Neural progenitor cell (in vitro differentiated cells): ENCODE measurements around the gene SHPK. TPM values are rescaled to one million over a fixed set of nuclear protein-coding genes. Genes with fewer than 3 reads are reported as not detected.

Experiments
- DNase-seq: peaks from one replicate; pipeline ENCODE4 v3.0.0-alpha.2; 2016; ENCODE audit warnings: low spot score
- H2AFZ ChIP-seq: fragments of 200-600 bp; sonication (generic); replicated peaks from 2 replicates; pipeline ENCODE4 v1.6.1; 2016; ENCODE audit warnings: antibody characterized with exemption
- H3F3A ChIP-seq: fragments of 200-600 bp; sonication (generic); 2 replicates; pipeline ENCODE4 v1.6.1; 2016; ENCODE audit warnings: antibody characterized with exemption, low read depth
- H3K27ac ChIP-seq: fragments of 200-600 bp; sonication (generic); 2 replicates; pipeline ENCODE4 v1.5.1; 2016; ENCODE audit warnings: mild to moderate bottlenecking
- H3K27me3 ChIP-seq: fragments of 200-600 bp; sonication (generic); 2 replicates; pipeline ENCODE4 v1.6.1; 2016; ENCODE audit warnings: mild to moderate bottlenecking, moderate library complexity
- H3K36me3 ChIP-seq: fragments of 200-600 bp; sonication (generic); 2 replicates; pipeline ENCODE4 v1.5.1; 2016
- H3K4me1 ChIP-seq: fragments of 200-600 bp; sonication (generic); 2 replicates; pipeline ENCODE4 v1.6.1; 2016; ENCODE audit warnings: mixed run types
- H3K4me2 ChIP-seq: fragments of 200-600 bp; sonication (generic); 2 replicates; pipeline ENCODE4 v1.6.1; 2016
- H3K4me3 ChIP-seq: fragments of 200-600 bp; sonication (generic); 2 replicates; pipeline ENCODE4 v1.5.1; 2016
- H3K79me2 ChIP-seq: fragments of 200-600 bp; sonication (generic); 2 replicates; pipeline ENCODE4 v1.6.1; 2016; ENCODE audit warnings: low read depth
- H3K9ac ChIP-seq: fragments of 200-600 bp; sonication (generic); 2 replicates; pipeline ENCODE4 v1.6.1; 2016
- H3K9me3 ChIP-seq: fragments of 200-600 bp; sonication (generic); 2 replicates; pipeline ENCODE4 v1.5.1; 2016; ENCODE audit warnings: low read depth
- H4K20me1 ChIP-seq: fragments of 200-600 bp; sonication (generic); 2 replicates; pipeline ENCODE4 v1.6.1; 2016; ENCODE audit warnings: low read depth
- H3K27ac Mint-ChIP-seq: 3 replicates; pipeline ENCODE4 v1.8.0; 2021; ENCODE audit warnings: mixed read lengths
- H3K27me3 Mint-ChIP-seq: 2 replicates; pipeline ENCODE4 v1.8.0; 2022; ENCODE audit warnings: low read depth, mild to moderate bottlenecking, inconsistent platforms, moderate library complexity, mixed read lengths; ENCODE audit not compliant: insufficient read depth
- H3K36me3 Mint-ChIP-seq: 3 replicates; pipeline ENCODE4 v1.8.0; 2021; ENCODE audit warnings: mixed read lengths
- H3K4me1 Mint-ChIP-seq: 3 replicates; pipeline ENCODE4 v1.8.0; 2021; ENCODE audit warnings: mixed read lengths
- H3K4me3 Mint-ChIP-seq: 3 replicates; pipeline ENCODE4 v1.8.0; 2021; ENCODE audit warnings: mild to moderate bottlenecking, moderate library complexity, mixed read lengths
- H3K9me3 Mint-ChIP-seq: 3 replicates; pipeline ENCODE4 v1.8.0; 2020; ENCODE audit warnings: mixed read lengths
- CTCF ChIP-seq: fragments of 200-600 bp; sonication (generic); IDR thresholded peaks from 2 replicates; pipeline ENCODE4 v1.5.1; 2017; ENCODE audit warnings: antibody characterized with exemption, mild to moderate bottlenecking
- EZH2 ChIP-seq: fragments of 200-600 bp; sonication (generic); IDR thresholded peaks from 2 replicates; pipeline ENCODE4 v1.6.1; 2017; ENCODE audit warnings: antibody characterized with exemption, mild to moderate bottlenecking, moderate library complexity
- EZH2phosphoT487 ChIP-seq: fragments of 200-600 bp; sonication (generic); IDR thresholded peaks from 2 replicates; pipeline ENCODE4 v1.6.1; 2017; ENCODE audit warnings: antibody characterized with exemption
- total RNA-seq: library from RNA; depleted of rRNA; stranded (reverse); fragments of >200 nt; gene quantifications from 2 replicates; pipeline ENCODE4 v1.2.3, GENCODE V29; 2015; ENCODE audit warnings: low replicate concordance

The SHPK gene
- total RNA-seq, 1 donor from 2014 or later = 23.4 TPM

DNA sequence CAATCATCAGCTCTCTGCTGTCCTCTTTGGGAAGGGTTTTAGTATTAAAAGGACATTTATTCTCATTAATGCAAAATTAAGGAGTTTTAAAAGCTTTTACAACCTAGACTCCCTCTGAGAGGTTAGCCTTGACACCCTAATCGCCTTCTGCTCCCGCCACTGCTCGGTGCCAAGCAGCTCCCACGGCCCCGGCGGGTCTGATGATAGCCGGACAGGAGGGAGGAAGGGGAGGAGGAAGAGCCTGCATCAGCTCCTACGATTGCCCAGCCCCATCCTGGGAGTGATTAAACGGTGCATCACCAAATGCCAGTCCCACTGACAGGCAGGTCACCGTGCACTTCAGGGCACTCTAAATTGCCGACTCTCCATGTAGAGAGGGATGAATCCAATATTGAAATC, 8.3 kb downstream of the SHPK start:
- no peak overlapping the region for H3K27ac Mint-ChIP-seq
- no peaks in the 10 kb centered on the region for H3K4me1 ChIP-seq
- peaks cover 30% of the 10 kb centered on the region for H3K36me3 Mint-ChIP-seq

DNA sequence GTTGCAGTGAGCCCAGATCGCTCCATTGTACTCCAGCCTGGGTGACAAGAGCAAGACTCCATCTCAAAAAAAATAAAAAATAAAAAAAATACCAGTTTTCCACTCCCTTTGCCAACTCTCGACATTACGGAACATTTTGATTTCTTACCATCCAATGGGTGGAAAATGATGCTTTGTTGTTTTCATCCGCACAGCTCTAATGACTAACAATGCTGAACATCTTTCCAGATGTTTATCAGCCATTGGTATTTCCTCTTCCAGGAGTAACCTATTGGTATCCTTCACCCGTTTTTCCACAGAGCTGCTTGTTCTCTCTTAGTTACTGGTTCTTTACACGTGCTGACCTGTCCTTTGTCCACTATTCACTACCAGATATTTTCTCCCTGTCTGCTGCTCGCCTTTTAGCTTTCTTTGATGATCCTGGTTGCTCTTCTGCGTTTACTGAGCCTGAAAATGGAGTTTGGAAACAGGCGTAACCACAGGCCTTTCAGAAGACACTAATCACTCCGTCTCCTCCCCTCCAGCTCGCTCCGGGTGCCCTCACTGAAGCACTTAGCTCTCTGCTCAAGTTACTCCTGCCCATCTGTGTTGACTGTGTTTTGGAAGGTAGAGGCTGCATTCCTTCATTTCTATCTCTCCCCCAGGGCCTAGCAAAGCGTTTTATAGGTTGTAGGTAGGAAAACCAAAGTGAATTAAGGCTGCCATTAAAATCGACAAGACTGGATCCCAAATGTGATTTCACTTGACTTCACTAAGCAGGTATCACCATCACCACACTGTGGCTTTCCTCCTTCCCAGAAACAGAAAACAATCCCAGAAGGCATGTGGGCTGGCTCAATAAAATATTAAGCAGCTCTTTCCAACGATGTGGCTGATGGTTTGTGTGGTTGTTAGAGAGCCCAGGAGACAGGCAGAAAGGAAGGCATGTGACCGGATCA, 8.9 kb downstream of the SHPK start:
- no peaks in the 10 kb centered on the region for H3K4me1 ChIP-seq
- H3K9me3 ChIP-seq = no peaks in the 10 kb centered on the region
- Mint-ChIP-seq H3K4me3 (no peak overlapping the region), H3K9me3 (no peaks in the 10 kb centered on the region), H3K27me3 (no peaks in the 10 kb centered on the region), H3K27ac (no peak overlapping the region), H3K36me3 (peaks cover 26% of the 10 kb centered on the region), H3K4me1 (no peaks in the 10 kb centered on the region)
- TF ChIP-seq CTCF (no peak), EZH2 (no peak), EZH2phosphoT487 (no peak)
- no peaks in the 10 kb centered on the region for H3K27me3 ChIP-seq
- no peaks in the 10 kb centered on the region for H3K36me3 ChIP-seq
- no peaks in the 10 kb centered on the region for H4K20me1 ChIP-seq
- no peaks in the 10 kb centered on the region for H3F3A ChIP-seq
- H3K9ac ChIP-seq = no peak overlapping the region
- DNase-seq = no peak
- H3K4me3 ChIP-seq = no peak overlapping the region
- no peak overlapping the region for H2AFZ ChIP-seq
- H3K27ac ChIP-seq = no peak overlapping the region
- H3K4me2 ChIP-seq = no peak overlapping the region
- H3K79me2 ChIP-seq = peaks cover 6% of the 10 kb centered on the region

More for the DNA sequence above, 8.3 kb downstream of the SHPK start:
- Histone ChIP-seq H3K4me3 (no peak overlapping the region), H3F3A (no peaks in the 10 kb centered on the region), H3K79me2 (peaks cover 12% of the 10 kb centered on the region), H3K9me3 (no peaks in the 10 kb centered on the region), H3K9ac (no peak overlapping the region), H3K36me3 (no peaks in the 10 kb centered on the region), H4K20me1 (no peaks in the 10 kb centered on the region), H3K4me2 (no peak overlapping the region), H3K27me3 (no peaks in the 10 kb centered on the region), H2AFZ (no peak overlapping the region), H3K27ac (no peak overlapping the region)
- no peak for TF ChIP-seq EZH2
- TF ChIP-seq EZH2phosphoT487 = no peak
- no peaks in the 10 kb centered on the region for H3K9me3 Mint-ChIP-seq
- H3K27me3 Mint-ChIP-seq = no peaks in the 10 kb centered on the region
- no peak overlapping the region for H3K4me3 Mint-ChIP-seq
- no peak for DNase-seq
- H3K4me1 Mint-ChIP-seq = peaks cover 5% of the 10 kb centered on the region

DNA sequence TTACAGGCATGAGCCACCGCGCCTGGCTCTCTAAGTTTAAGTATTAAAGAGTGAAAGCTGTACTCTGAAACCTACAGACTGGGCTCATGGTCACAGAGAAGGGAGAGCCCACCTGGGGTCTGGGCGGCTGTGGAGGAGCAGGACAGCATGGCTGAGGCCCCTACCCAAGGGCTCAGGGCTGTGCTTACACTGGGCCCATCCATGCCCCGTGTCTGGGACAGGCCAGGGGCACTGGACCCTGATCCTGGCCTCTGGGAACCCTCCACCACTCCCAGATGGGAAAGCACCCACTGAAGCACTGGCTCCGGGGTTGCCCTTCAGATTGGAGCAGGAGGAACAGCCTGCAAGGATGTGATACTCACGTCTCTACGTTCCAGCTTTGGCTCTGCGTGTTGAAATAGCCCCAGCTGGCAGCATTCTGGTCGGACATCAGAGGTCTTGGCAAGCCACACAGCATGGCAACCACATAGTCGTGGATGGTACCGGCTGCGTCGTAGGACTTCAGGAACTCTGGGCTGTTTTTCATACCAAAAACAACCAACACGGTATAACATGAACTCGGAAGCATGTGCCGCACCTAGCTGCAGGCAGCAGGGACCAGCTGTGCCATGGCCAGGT, 13.0 kb downstream of the SHPK start:
- Histone ChIP-seq H3K27me3 (no peaks in the 10 kb centered on the region), H3K27ac (no peak overlapping the region), H3K9ac (no peak overlapping the region), H3K36me3 (no peaks in the 10 kb centered on the region), H3K4me2 (no peak overlapping the region), H2AFZ (no peak overlapping the region), H3K79me2 (no peaks in the 10 kb centered on the region), H3F3A (no peaks in the 10 kb centered on the region), H4K20me1 (no peaks in the 10 kb centered on the region), H3K9me3 (no peaks in the 10 kb centered on the region), H3K4me1 (no peaks in the 10 kb centered on the region), H3K4me3 (no peak overlapping the region)
- Mint-ChIP-seq H3K4me3 (no peak overlapping the region), H3K27me3 (no peaks in the 10 kb centered on the region), H3K9me3 (no peaks in the 10 kb centered on the region), H3K27ac (no peak overlapping the region), H3K4me1 (no peaks in the 10 kb centered on the region), H3K36me3 (peaks cover 33% of the 10 kb centered on the region)
- TF ChIP-seq CTCF (no peak), EZH2phosphoT487 (no peak), EZH2 (no peak)
- no peak for DNase-seq
